Measurements from ENCODE around the gene PPP1R37.

The PPP1R37 gene

DNA sequence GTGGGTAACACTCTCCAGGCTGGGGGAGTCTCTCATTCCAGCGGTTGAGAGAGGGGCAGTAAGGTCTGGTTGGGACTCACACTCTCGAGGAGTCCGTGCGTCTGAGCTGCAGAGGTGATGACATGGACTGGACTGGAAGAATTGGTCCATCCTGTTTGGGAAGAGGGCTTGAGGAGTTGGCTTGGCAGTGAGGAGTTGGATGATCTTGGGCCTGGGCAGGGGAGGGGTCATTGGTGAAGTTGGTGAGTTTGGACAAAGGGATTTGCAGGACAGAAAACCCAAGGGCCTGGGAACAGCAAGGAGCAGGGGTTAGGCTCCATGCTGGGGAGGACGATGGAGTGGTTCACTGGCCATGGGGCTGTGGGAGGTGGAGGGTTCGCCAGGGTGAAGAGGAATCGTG is 3.7 kb downstream of the PPP1R37 start:
- Histone ChIP-seq H3K4me1 (ENCODE audit: control insufficient read depth, low read length) (peaks cover 17% of the 10 kb centered on the region), H3K9me2 (replicated peaks; ENCODE audit: control insufficient read depth, low read length) (no peaks in the 10 kb centered on the region), H3K27ac (ENCODE audit: low read depth, low read length) (no peak overlapping the region), H3F3A (ENCODE audit: control insufficient read depth, insufficient read depth) (peaks cover 3% of the 10 kb centered on the region; the same call in 1 of the 2 replicates), H3K4me2 (ENCODE audit: low read length) (no peak overlapping the region), H3K36me3 (ENCODE audit: control insufficient read depth, low read length) (peaks cover 22% of the 10 kb centered on the region), H3K4me3 (ENCODE audit: low read length) (no peak overlapping the region), H3K27me3 (ENCODE audit: control insufficient read depth, low read length) (no peaks in the 10 kb centered on the region), H3K9me3 (ENCODE audit: control insufficient read depth, insufficient read depth, low read length) (no peaks in the 10 kb centered on the region), H4K20me1 (ENCODE audit: control insufficient read depth, insufficient read depth, low read depth, low read length) (peaks cover 18% of the 10 kb centered on the region; the same call in 1 of the 2 replicates), H3K79me2 (ENCODE audit: control insufficient read depth, low read length) (peaks cover 90% of the 10 kb centered on the region)
- TF ChIP-seq CTCF (IDR thresholded peaks at IDR 0.05; ENCODE audit: low read depth, low read length, poor library complexity, severe bottlenecking), result no peak
- no peak for TF ChIP-seq EZH2phosphoT487 (IDR thresholded peaks at IDR 0.05; ENCODE audit: borderline replicate concordance, low read length)

DNA sequence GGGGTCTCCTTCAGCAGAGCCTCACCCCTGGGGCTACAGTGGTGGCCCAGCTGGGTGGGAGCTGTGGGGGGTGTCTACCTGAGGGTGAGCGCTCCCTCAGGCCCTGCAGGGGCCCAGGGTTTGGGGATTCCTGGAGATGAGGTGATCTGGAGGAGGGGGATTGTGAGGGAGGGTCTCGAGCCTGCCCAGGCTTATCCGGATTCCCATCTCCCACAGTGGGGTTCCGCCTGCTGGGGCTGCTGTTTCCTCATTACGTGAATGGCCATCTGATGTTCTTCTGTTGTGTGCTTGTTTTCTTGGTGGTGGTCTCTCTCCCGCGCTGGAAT is 4.4 kb downstream of the PPP1R37 start:
- Histone ChIP-seq H3K27me3 (ENCODE audit: control insufficient read depth, low read length) (no peaks in the 10 kb centered on the region), H3K9me2 (replicated peaks; ENCODE audit: control insufficient read depth, low read length) (no peaks in the 10 kb centered on the region), H3K4me1 (ENCODE audit: control insufficient read depth, low read length) (peaks cover 20% of the 10 kb centered on the region), H3K4me3 (ENCODE audit: low read length) (no peak overlapping the region), H4K20me1 (ENCODE audit: control insufficient read depth, insufficient read depth, low read depth, low read length) (peaks cover 20% of the 10 kb centered on the region; the same call in 1 of the 2 replicates), H3K36me3 (ENCODE audit: control insufficient read depth, low read length) (peaks cover 22% of the 10 kb centered on the region), H3K79me2 (ENCODE audit: control insufficient read depth, low read length) (peaks cover 95% of the 10 kb centered on the region), H3K27ac (ENCODE audit: low read depth, low read length) (no peak overlapping the region), H3F3A (ENCODE audit: control insufficient read depth, insufficient read depth) (no peaks in the 10 kb centered on the region), H3K9me3 (ENCODE audit: control insufficient read depth, insufficient read depth, low read length) (no peaks in the 10 kb centered on the region), H3K4me2 (ENCODE audit: low read length) (no peak overlapping the region)
- no peak for TF ChIP-seq EZH2phosphoT487 (IDR thresholded peaks at IDR 0.05; ENCODE audit: borderline replicate concordance, low read length)
- TF ChIP-seq CTCF (IDR thresholded peaks at IDR 0.05; ENCODE audit: low read depth, low read length, poor library complexity, severe bottlenecking), result no peak

GRCh38 chr19:45097776-45098520 is 5.0 kb downstream of the PPP1R37 start:
- H3K27me3 ChIP-seq (ENCODE audit: control insufficient read depth, low read length), result no peaks in the 10 kb centered on the region
- H3F3A ChIP-seq (ENCODE audit: control insufficient read depth, insufficient read depth), result no peaks in the 10 kb centered on the region
- peaks cover 22% of the 10 kb centered on the region; the same call in 1 of the 2 replicates for H4K20me1 ChIP-seq (ENCODE audit: control insufficient read depth, insufficient read depth, low read depth, low read length)
- H3K9me3 ChIP-seq (ENCODE audit: control insufficient read depth, insufficient read depth, low read length), result no peaks in the 10 kb centered on the region
- H3K4me1 ChIP-seq (ENCODE audit: control insufficient read depth, low read length), result peaks cover 25% of the 10 kb centered on the region
- no peak overlapping the region for H3K4me2 ChIP-seq (ENCODE audit: low read length)
- H3K4me3 ChIP-seq (ENCODE audit: low read length), result no peak overlapping the region
- no peak for TF ChIP-seq EZH2phosphoT487 (IDR thresholded peaks at IDR 0.05; ENCODE audit: borderline replicate concordance, low read length)
- TF ChIP-seq CTCF (IDR thresholded peaks at IDR 0.05; ENCODE audit: low read depth, low read length, poor library complexity, severe bottlenecking), result no peak
- peaks cover 100% of the 10 kb centered on the region for H3K79me2 ChIP-seq (ENCODE audit: control insufficient read depth, low read length)
- H3K9me2 ChIP-seq (replicated peaks; ENCODE audit: control insufficient read depth, low read length), result no peaks in the 10 kb centered on the region
- H3K36me3 ChIP-seq (ENCODE audit: control insufficient read depth, low read length), result peaks cover 22% of the 10 kb centered on the region
- no peak overlapping the region for H3K27ac ChIP-seq (ENCODE audit: low read depth, low read length)
